ENCODE results near the gene SPATA16.
"Not testable (repeated sequence)": the region's sequence is repeated elsewhere in the genome, so short reads cannot be mapped to it uniquely, and the experiment has no call there.

The SPATA16 gene

GRCh38 chr3:173003471-173003870 lies 137.6 kb downstream of the SPATA16 start:
- DNase-seq, result no peak

GRCh38 chr3:173001622-173002021 lies 139.4 kb downstream of the SPATA16 start:
- DNase-seq, result no peak

- no peak for DNase-seq
Measured at GRCh38 chr3:173000553-173000952, 140.5 kb downstream of the SPATA16 start.

- no peak for DNase-seq
Measured at GRCh38 chr3:172993412-172993811, 147.6 kb downstream of the SPATA16 start.

- no peak for DNase-seq
Measured at GRCh38 chr3:172991424-172991996, 149.5 kb downstream of the SPATA16 start.

- DNase-seq, result no peak
Measured at GRCh38 chr3:172989373-172989772, 151.7 kb downstream of the SPATA16 start.

GRCh38 chr3:172987273-172987672 lies 153.8 kb downstream of the SPATA16 start:
- no peak for DNase-seq

- DNase-seq, result no peak
Measured at GRCh38 chr3:172984914-172985313, 156.1 kb downstream of the SPATA16 start.

- DNase-seq, result no peak
Measured at GRCh38 chr3:172982736-172983364, 158.2 kb downstream of the SPATA16 start.

- DNase-seq, result no peak
Measured at GRCh38 chr3:172981407-172981983, 159.5 kb downstream of the SPATA16 start.

GRCh38 chr3:172980849-172981248 lies 160.2 kb downstream of the SPATA16 start:
- no peak for DNase-seq

- DNase-seq, result no peak
Measured at GRCh38 chr3:172977696-172978095, 163.3 kb downstream of the SPATA16 start.

GRCh38 chr3:172974969-172975368 lies 166.1 kb downstream of the SPATA16 start:
- no peak for DNase-seq

- no peak for DNase-seq
Measured at GRCh38 chr3:172973799-172974198, 167.2 kb downstream of the SPATA16 start.

GRCh38 chr3:172972717-172973116 lies 168.3 kb downstream of the SPATA16 start:
- DNase-seq, result no peak

GRCh38 chr3:172972067-172972466 lies 169.0 kb downstream of the SPATA16 start:
- no peak for DNase-seq

GRCh38 chr3:172968646-172969045 lies 172.4 kb downstream of the SPATA16 start:
- no peak for DNase-seq

- no peak for DNase-seq
Measured at GRCh38 chr3:172965256-172965655, 175.8 kb downstream of the SPATA16 start.

GRCh38 chr3:172960626-172961182 lies 180.3 kb downstream of the SPATA16 start:
- not testable (repeated sequence) for DNase-seq

- DNase-seq, result no peak
Measured at GRCh38 chr3:172958565-172958964, 182.5 kb downstream of the SPATA16 start.

- DNase-seq, result no peak
Measured at GRCh38 chr3:172953571-172953970, 187.5 kb downstream of the SPATA16 start.

- DNase-seq, result no peak
Measured at GRCh38 chr3:172951511-172951910, 189.5 kb downstream of the SPATA16 start.

GRCh38 chr3:172946061-172946460 lies 195.0 kb downstream of the SPATA16 start:
- DNase-seq, result no peak

GRCh38 chr3:172939651-172940293 lies 201.3 kb downstream of the SPATA16 start:
- DNase-seq, result no peak

All from stimulated activated CD4-positive, alpha-beta T cell treated with anti-CD3 and anti-CD28 coated beads, Interleukin-4, amount 100 ng/mL, for 1 hour (primary cell).